ENCODE data around the gene C2orf69.

DNA sequence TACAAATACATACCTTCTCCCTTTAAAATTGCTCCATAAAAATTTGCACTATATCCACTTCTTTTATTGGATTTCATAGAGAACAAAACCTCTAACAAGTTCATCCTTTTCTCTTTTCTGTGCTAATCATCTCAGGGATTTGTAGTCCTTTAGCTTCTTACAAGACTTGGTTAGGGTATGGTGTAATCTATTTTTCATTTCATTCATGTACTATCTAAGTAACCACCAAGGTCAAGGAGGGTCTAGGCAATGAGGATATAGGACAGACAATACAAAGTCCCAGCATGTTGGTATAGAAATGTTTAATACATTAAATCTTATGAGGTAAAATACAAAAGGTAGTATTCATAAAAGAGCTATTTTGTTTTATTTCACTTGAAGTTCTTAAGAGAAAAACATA is 17.5 kb downstream of the C2orf69 start:
- TF ChIP-seq POLR2AphosphoS5 (IDR thresholded peaks at IDR 0.05): no peak
- TF ChIP-seq, protein P1, sequence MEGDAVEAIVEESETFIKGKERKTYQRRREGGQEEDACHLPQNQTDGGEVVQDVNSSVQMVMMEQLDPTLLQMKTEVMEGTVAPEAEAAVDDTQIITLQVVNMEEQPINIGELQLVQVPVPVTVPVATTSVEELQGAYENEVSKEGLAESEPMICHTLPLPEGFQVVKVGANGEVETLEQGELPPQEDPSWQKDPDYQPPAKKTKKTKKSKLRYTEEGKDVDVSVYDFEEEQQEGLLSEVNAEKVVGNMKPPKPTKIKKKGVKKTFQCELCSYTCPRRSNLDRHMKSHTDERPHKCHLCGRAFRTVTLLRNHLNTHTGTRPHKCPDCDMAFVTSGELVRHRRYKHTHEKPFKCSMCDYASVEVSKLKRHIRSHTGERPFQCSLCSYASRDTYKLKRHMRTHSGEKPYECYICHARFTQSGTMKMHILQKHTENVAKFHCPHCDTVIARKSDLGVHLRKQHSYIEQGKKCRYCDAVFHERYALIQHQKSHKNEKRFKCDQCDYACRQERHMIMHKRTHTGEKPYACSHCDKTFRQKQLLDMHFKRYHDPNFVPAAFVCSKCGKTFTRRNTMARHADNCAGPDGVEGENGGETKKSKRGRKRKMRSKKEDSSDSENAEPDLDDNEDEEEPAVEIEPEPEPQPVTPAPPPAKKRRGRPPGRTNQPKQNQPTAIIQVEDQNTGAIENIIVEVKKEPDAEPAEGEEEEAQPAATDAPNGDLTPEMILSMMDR (IDR thresholded peaks at IDR 0.05): no peak

Measured in suprapubic skin (tissue), 3 donors.